ENCODE data around the gene LRRN4CL. TPM values are rescaled to one million over a fixed set of nuclear protein-coding genes. Genes with fewer than 3 reads are reported as not detected.

The LRRN4CL gene
- total RNA-seq, 2 experiments from 2014 or later, result 0.16 TPM; not detected in 1

Other genes with a start within 250 kb of the LRRN4CL start
- gene AHNAK, start 142.7 kb downstream of the LRRN4CL start, total RNA-seq, result 10 to 100 TPM; 47.3 to 54.7 TPM
- 1,000 to 10,000 TPM; 1,986 to 2,351 TPM for gene EEF1G, start 115.6 kb downstream of the LRRN4CL start, total RNA-seq
- gene TUT1, start 98.0 kb downstream of the LRRN4CL start, total RNA-seq, result 10 to 100 TPM; 32.5 to 36.0 TPM
- 100 to 1,000 TPM; 159 to 179 TPM for gene MTA2, start 87.7 kb downstream of the LRRN4CL start, total RNA-seq
- gene EML3, start 76.8 kb downstream of the LRRN4CL start, total RNA-seq, result 100 to 1,000 TPM; 101 to 112 TPM
- 1 to 10 TPM; 1.5 to 1.9 TPM for gene ROM1, start 76.3 kb downstream of the LRRN4CL start, total RNA-seq
- 10 to 100 TPM; 48.7 to 57.5 TPM for gene B3GAT3, start 67.5 kb downstream of the LRRN4CL start, total RNA-seq
- gene GANAB, start 42.9 kb downstream of the LRRN4CL start, total RNA-seq, result 100 to 1,000 TPM; 208 to 218 TPM
- 10 to 100 TPM; 26.0 to 29.9 TPM for gene INTS5, start 36.2 kb downstream of the LRRN4CL start, total RNA-seq
- 100 to 1,000 TPM; 108 to 135 TPM for gene C11orf98, start 24.3 kb downstream of the LRRN4CL start, total RNA-seq
- gene CSKMT, start 24.2 kb downstream of the LRRN4CL start, total RNA-seq, result 10 to 100 TPM; 12.6 to 31.3 TPM
- gene UQCC3, start 17.9 kb downstream of the LRRN4CL start, total RNA-seq, result 1 to 10 TPM; 4.1 to 6.4 TPM
- gene LBHD1, start 17.3 kb downstream of the LRRN4CL start, total RNA-seq, result 10 to 100 TPM; 11.9 to 15.5 TPM
- 100 to 1,000 TPM in 1 of 2 experiments, 10 to 100 TPM in 1; 95.6 to 119 TPM for gene UBXN1, start 10.5 kb downstream of the LRRN4CL start, total RNA-seq
- gene BSCL2, start 17.9 kb upstream of the LRRN4CL start, total RNA-seq, result 10 to 100 TPM; 16.7 to 28.0 TPM
- gene GNG3, start 18.1 kb upstream of the LRRN4CL start, total RNA-seq, result not detected
- gene HNRNPUL2, start 37.9 kb upstream of the LRRN4CL start, total RNA-seq, result 10 to 100 TPM; 48.7 to 59.6 TPM
- 10 to 100 TPM; 40.8 to 54.1 TPM for gene TTC9C, start 39.0 kb upstream of the LRRN4CL start, total RNA-seq
- gene ZBTB3, start 64.6 kb upstream of the LRRN4CL start, total RNA-seq, result 10 to 100 TPM in 1 of 2 experiments, 1 to 10 TPM in 1; 6.0 to 10.2 TPM
- gene POLR2G, start 72.0 kb upstream of the LRRN4CL start, total RNA-seq, result 100 to 1,000 TPM in 1 of 2 experiments, 10 to 100 TPM in 1; 87.1 to 125 TPM
- gene TAF6L, start 81.9 kb upstream of the LRRN4CL start, total RNA-seq, result 10 to 100 TPM; 10.2 to 12.6 TPM
- gene TMEM179B, start 97.9 kb upstream of the LRRN4CL start, total RNA-seq, result 10 to 100 TPM; 19.5 to 35.9 TPM
- 10 to 100 TPM; 11.1 to 12.6 TPM for gene TMEM223, start 102.5 kb upstream of the LRRN4CL start, total RNA-seq
- gene NXF1, start 115.9 kb upstream of the LRRN4CL start, total RNA-seq, result 10 to 100 TPM; 89.5 to 97.6 TPM
- 10 to 100 TPM; 19.3 to 21.8 TPM for gene STX5, start 142.5 kb upstream of the LRRN4CL start, total RNA-seq
- under 1 TPM in 1 of 2 experiments, not detected in 1; 0.42 TPM for gene TEX54, start 143.3 kb upstream of the LRRN4CL start, total RNA-seq
- 10 to 100 TPM; 83.1 to 93.1 TPM for gene WDR74, start 150.1 kb upstream of the LRRN4CL start, total RNA-seq
- gene SLC3A2, start 191.4 kb upstream of the LRRN4CL start, total RNA-seq, result 100 to 1,000 TPM; 401 to 402 TPM
- gene CHRM1, start 231.8 kb upstream of the LRRN4CL start, total RNA-seq, result not detected